ENCODE data around the gene BMP6.

GRCh38 chr6:7726416-7727085, 652 bp downstream of the BMP6 start:
- no peak for TF ChIP-seq POLR2A (IDR thresholded peaks at IDR 0.05)
- TF ChIP-seq CTCF (IDR thresholded peaks at IDR 0.05) = no peak

Data from heart left ventricle (tissue), 13 donors.